Esophagus squamous epithelium (tissue), 5 donors: ENCODE data around the gene TEX53. TPM values are rescaled to one million over a fixed set of nuclear protein-coding genes. Genes with fewer than 3 reads are reported as not detected.

ENCODE experiments used
- DNase-seq: peaks from one replicate; lab custom pipeline; 2025; lab: John Stamatoyannopoulos, UW
- H3K27ac ChIP-seq, 4 donors: fragments of 200-600 bp; sonication (generic); one replicate each; pipeline ENCODE4 v1.5.1; 2016 to 2019; ENCODE audit warnings: mild to moderate bottlenecking in 1 of 4
- H3K27me3 ChIP-seq, 4 donors: fragments of 200-600 bp; sonication (generic); 1 replicate in 3 of 4; 2 replicates in 1 of 4; pipeline versions ENCODE4 v1.5.1 to v1.6.0; 2017 to 2021; ENCODE audit warnings: antibody characterized with exemption in 1 of 4
- H3K36me3 ChIP-seq, 3 donors: fragments of 200-600 bp; sonication (generic); one replicate each; pipeline ENCODE4 v1.5.1; 2016 to 2019
- H3K4me1 ChIP-seq, 3 donors: fragments of 200-600 bp; sonication (generic); one replicate each; pipeline ENCODE4 v1.5.1; 2017 to 2019
- H3K4me3 ChIP-seq, 4 donors: fragments of 200-600 bp; sonication (generic); 1 replicate in 3 of 4; 2 replicates in 1 of 4; pipeline ENCODE4 v1.5.1; 2016 to 2019; ENCODE audit warnings: mild to moderate bottlenecking in 2 of 4, moderate library complexity in 1 of 4
- H3K9me3 ChIP-seq, 3 donors: fragments of 200-600 bp; sonication (generic); one replicate each; pipeline ENCODE4 v1.5.1; 2016 to 2019
- CTCF ChIP-seq, 6 experiments: fragments of 450-650 bp in 4 of 6; fragments of 200-600 bp in 2 of 6; sonication (generic) in 2 of 6; IDR thresholded peaks; one replicate each; pipeline ENCODE4 v1.5.1; 2016 to 2019; ENCODE audit warnings: antibody characterized with exemption in 6 of 6, mild to moderate bottlenecking in 4 of 6, moderate library complexity in 4 of 6
- POLR2A ChIP-seq, 4 donors: fragments of 450-650 bp; IDR thresholded peaks; one replicate each; pipeline ENCODE4 v1.6.1; 2017; ENCODE audit warnings: antibody characterized with exemption in 4 of 4, mild to moderate bottlenecking in 4 of 4, moderate library complexity in 3 of 4
- WGBS, 2 donors: methylation state at CpG; one replicate each; pipeline ENCODE4 v1.1.5; 2018; 5-methylcytosine and 5-hydroxymethylcytosine counted together
- intact Hi-C: fragments of 100-400 bp; cut with DNase I; formaldehyde crosslinking; loops from one replicate; pipeline ENCODE4 v1.15.0; 2022
- total RNA-seq, 4 donors: library from RNA; depleted of rRNA; stranded (reverse); fragments of >200 nt; gene quantifications; one replicate each; pipeline ENCODE4 v1.1.0, GENCODE V29; 2016
- donor health status: DM: yes; HTN: yes; CAD: no.

Gene TEX53
- total RNA-seq, 4 donors from 2014 or later, result not detected

GRCh38 chr9:114677418-114677817 lies 19.8 kb upstream of the TEX53 start:
- Histone ChIP-seq H3K4me3 (no peak overlapping the region), H3K9me3 (no peaks in the 10 kb centered on the region), H3K27me3 (peaks cover 0 to 36% (median 0%) of the 10 kb centered on the region in 4 donors), H3K4me1 (peaks cover 0 to 4% (median 0%) of the 10 kb centered on the region in 3 donors), H3K36me3 (no peaks in the 10 kb centered on the region), H3K27ac (no peak overlapping the region)
- 10 to 26% methylated on average over 3 of the region's 3 CpGs for WGBS, 2 donors
- TF ChIP-seq CTCF (IDR thresholded peaks at IDR 0.05) (no peak), POLR2A (IDR thresholded peaks at IDR 0.05) (no peak)
- intact Hi-C loops, result no loop called here
- no peak for DNase-seq

GRCh38 chr9:114676901-114677300 lies 19.3 kb upstream of the TEX53 start:
- WGBS, 2 donors, result 83 to 98% methylated on average over 4 of the region's 4 CpGs
- TF ChIP-seq POLR2A (IDR thresholded peaks at IDR 0.05) (no peak), CTCF (IDR thresholded peaks at IDR 0.05) (no peak)
- intact Hi-C loops, result no loop called here

GRCh38 chr9:114674798-114675540 lies 17.4 kb upstream of the TEX53 start:
- no peak for DNase-seq
- no peak for TF ChIP-seq CTCF (IDR thresholded peaks at IDR 0.05)
- TF ChIP-seq POLR2A (IDR thresholded peaks at IDR 0.05), result no peak
- no peaks in the 10 kb centered on the region for H3K4me1 ChIP-seq
- peaks cover 0 to 29% (median 0%) of the 10 kb centered on the region in 4 donors for H3K27me3 ChIP-seq
- intact Hi-C loops, result no loop called here
- WGBS, 2 donors, result 71 to 77% methylated on average over 3 of the region's 3 CpGs
- no peak overlapping the region for H3K27ac ChIP-seq
- no peaks in the 10 kb centered on the region for H3K9me3 ChIP-seq
- H3K4me3 ChIP-seq, result no peak overlapping the region
- no peaks in the 10 kb centered on the region for H3K36me3 ChIP-seq

More at GRCh38 chr9:114676901-114677300, 19.3 kb upstream of the TEX53 start:
- peaks cover 0 to 3% (median 0%) of the 10 kb centered on the region in 3 donors for H3K4me1 ChIP-seq
- no peaks in the 10 kb centered on the region for H3K36me3 ChIP-seq
- H3K9me3 ChIP-seq, result no peaks in the 10 kb centered on the region
- no peak overlapping the region for H3K4me3 ChIP-seq
- no peak overlapping the region for H3K27ac ChIP-seq
- peaks cover 0 to 36% (median 0%) of the 10 kb centered on the region in 4 donors for H3K27me3 ChIP-seq
- DNase-seq, result no peak

- Histone ChIP-seq H3K9me3 (no peaks in the 10 kb centered on the region), H3K4me1 (no peaks in the 10 kb centered on the region), H3K36me3 (no peaks in the 10 kb centered on the region), H3K4me3 (no peak overlapping the region), H3K27ac (no peak overlapping the region), H3K27me3 (peaks cover 0 to 22% (median 0%) of the 10 kb centered on the region in 4 donors)
- TF ChIP-seq POLR2A (IDR thresholded peaks at IDR 0.05) (no peak), CTCF (IDR thresholded peaks at IDR 0.05) (no peak)
- intact Hi-C loops, result no loop called here
- 86 to 94% methylated on average over 2 of the region's 2 CpGs for WGBS, 2 donors
- no peak for DNase-seq
Observed at GRCh38 chr9:114674076-114674797, 16.6 kb upstream of the TEX53 start.

- TF ChIP-seq POLR2A (IDR thresholded peaks at IDR 0.05) (no peak), CTCF (IDR thresholded peaks at IDR 0.05) (no peak)
- Histone ChIP-seq H3K4me1 (no peaks in the 10 kb centered on the region), H3K36me3 (no peaks in the 10 kb centered on the region), H3K9me3 (no peaks in the 10 kb centered on the region), H3K27me3 (peaks cover 0 to 18% (median 0%) of the 10 kb centered on the region in 4 donors), H3K4me3 (no peak overlapping the region), H3K27ac (no peak overlapping the region)
- intact Hi-C loops, result no loop called here
- 11 to 12% methylated on average over 1 of the region's 1 CpG for WGBS, 2 donors
- DNase-seq, result no peak
Observed at GRCh38 chr9:114671605-114672004, 14.0 kb upstream of the TEX53 start.
